OCI-LY3 (cell line): Measurements from ENCODE around the gene ZMYND11.

Experiments used
- CTCF ChIP-seq: fragments of 200-600, 300-600 bp; sonication (generic); IDR thresholded peaks from 2 replicates; pipeline ENCODE4 v1.5.1; 2014; ENCODE audit warnings: antibody characterized with exemption, low read length, low read depth
- EZH2phosphoT487 ChIP-seq: fragments of 200-600 bp; shearing (Covaris generic); IDR thresholded peaks from 2 replicates; pipeline ENCODE4 v1.6.1; 2018; ENCODE audit warnings: antibody characterized with exemption, mixed run types, low read depth

GRCh38 chr10:241966-242643 is 106.8 kb downstream of the ZMYND11 start:
- TF ChIP-seq CTCF: no peak
- no peak for TF ChIP-seq EZH2phosphoT487
